HS-27A (cell line): ENCODE measurements around the gene NRBP1.
A peak's percentile ranks its signal among the peaks of the same experiment; 100 is the strongest.

Experiments
- DNase-seq: peaks from one replicate; pipeline ENCODE4 v3.0.0-alpha.2; 2012; ENCODE audit warnings: low read depth, missing footprints

Gene NRBP1

DNA sequence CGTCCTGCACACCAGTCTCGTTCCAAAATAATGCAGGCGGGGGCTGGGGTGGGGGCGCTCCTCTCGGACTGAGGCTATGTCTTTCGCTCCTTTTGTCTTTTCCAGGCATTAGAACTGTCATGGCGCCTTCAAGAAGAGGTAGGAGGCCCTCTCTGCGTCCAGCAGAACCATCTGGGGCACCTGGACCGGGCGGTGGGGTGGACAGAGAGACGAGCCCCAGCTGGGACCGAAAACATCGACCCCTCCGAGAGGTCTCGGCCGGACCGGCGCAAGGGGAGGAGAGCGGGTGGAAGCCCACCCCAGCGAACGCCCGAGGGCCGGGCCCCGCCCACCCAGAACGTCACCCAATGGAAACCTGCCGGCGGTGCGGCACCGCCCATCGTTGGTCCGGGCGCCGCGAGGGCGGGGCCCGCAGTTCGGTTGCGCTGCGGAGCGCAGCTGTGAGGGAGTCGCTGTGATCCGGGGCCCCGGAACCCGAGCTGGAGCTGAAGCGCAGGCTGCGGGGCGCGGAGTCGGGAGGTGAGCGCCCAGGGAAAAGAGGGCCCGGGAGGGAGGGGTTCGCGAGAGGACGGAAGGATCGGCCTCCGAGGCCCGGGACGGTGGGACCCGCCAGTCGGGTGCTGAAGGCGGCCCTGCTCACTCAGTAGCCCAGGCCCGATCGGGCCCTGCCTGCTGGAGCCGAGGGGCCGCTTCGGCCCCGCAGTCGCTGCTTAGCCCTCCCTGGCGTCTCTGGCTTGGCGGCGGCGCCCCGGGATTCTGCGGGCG, at the start of gene NRBP1:
Gene NRBP1 (plus strand): TSS at position 419 of the 765 bp plus-strand sequence. CDS start 4,643 bp downstream, outside the sequence.
- DNase-seq = peak; percentile 66

- no peak for DNase-seq
Measured at GRCh38 chr2:27378809-27379290, 49.6 kb upstream of the NRBP1 start.

DNA sequence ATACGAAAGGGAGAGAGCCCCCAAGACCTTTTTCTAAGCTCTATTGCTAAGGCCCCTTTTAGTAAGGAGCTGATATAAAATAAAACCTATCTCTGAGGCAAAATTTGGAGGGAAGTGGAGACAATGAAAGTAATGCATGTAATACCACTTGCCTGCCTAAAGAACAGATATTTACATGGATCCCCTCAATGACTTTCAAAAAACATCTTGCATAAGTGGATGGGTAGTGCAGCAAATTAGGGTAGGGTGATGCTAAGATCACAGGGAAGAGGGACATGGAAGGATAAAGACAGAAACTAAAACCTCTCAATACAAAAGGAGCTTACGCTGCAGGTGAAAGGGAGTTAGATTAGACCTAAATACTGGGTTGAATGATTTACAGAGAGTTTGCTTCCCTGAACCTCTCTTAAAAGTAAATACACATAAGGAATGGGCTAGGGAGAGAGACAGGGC, 49.0 kb upstream of the NRBP1 start:
- DNase-seq = no peak

DNA sequence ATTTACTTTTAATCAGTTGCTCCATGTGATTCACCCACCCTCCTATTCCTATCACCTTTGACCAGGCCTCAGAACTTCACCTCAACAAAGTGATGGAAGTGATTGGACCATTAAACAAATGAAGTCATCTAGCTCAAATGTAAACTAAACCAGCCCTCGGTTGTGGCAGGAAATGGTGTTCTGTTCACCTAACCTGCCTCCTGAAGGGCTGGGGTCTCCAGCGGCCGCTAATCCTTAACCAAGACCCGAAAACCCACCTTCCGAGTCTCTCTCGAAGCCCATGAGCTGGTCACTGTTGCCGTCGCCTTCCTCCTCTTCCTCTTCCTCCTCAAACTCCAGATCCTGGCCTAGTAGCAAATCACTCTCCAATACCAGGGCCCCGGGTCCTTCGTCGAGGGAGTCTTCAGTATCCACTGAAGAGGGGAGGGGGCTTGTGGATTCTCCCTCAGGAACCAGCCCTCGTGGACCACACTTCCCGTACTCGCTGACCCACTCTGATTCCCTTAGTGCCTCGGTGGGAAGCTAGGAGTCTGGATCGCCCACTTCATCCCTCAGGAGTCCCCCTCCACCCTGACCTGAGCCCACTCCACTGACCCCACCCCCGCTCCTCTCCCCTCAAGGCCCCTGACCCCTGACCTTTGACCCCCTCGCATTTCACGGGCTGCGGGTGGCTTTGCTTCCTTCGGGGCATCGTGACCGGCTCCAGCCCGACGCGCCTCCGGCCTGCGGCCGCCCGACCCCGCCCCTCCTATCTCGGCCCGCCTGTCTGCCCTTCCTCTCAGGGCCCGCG, 48.4 kb upstream of the NRBP1 start:
- DNase-seq = no peak

DNA sequence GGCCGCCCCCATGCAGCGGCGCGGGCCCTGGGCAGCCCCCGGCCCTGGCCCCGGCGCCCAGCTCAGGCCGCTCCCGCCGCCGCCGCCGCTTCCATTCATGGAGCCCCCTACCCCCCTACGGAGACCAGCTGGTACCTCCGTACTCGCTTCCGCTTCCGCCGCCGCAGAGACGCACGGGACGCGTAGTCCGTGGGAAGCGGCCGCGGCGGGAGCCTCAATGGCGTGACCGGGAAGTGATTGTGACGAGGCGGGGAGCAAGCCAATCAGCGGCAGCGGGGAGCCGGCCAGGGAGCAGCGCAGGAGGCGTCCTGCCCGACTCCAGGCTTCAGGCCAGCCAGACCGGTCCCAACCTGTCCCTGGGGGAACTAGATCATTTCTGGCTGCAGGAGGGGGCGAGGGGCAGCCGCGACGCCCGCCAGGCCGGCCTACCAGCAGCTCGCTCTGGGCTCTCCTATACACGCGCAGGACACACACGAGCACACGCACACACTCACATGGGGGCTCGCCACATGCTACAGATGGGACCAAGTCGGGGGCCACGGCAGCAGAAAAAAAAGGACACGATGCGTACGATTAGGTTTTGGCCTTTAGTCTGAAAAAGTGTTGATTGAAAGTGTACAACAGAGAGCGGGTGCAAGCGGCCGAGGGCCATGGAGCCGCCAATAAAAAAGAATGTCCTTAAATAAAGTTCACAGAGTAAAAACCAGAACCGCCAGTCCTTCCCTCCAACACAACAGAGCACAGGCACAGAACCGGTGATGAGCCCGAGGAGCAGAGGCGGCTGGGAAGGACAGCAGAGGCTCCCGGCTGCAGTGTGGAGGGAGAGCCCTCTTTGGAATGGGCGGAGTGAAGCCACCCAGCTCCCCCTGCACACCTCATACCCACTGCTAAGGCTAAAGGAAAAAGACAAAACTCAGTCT, 47.5 kb upstream of the NRBP1 start, which contains the start of gene ZNF513:
Gene ZNF513 (minus strand): TSS at position 109 of the 920 bp plus-strand sequence. CDS start 208 bp downstream, outside the sequence.
- no peak for DNase-seq

DNA sequence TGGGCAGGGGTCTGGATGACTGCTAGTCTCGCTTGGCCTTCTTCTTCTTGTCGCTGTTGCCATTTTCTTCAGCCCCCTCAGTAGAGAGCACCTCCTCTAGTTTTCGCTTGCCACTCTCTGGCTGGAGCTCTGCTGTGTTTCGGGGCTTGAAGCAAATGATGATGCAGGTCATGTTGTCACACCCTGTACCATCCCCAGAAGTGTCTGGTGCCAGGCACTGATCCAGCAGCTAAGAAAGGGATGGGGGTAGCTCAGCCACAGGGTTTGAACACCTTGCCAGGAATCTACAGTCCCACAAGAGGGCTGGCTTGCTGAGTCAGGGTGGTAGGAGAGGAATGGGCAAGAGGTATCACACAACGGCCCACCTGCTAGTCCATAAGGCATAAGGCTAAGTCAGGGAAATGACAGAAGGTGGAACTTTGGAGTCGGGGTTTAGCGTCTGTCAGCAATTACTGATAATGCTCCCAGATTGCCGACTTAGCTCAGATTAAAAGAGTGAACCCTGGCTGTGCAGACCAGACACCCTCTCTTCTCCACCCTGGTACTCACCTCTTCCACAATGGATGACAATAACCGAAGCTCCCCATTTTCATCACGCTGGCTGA, 46.8 kb upstream of the NRBP1 start:
- no peak for DNase-seq

GRCh38 chr2:27390822-27391679, 37.4 kb upstream of the NRBP1 start:
- DNase-seq = no peak

- no peak for DNase-seq
Measured at GRCh38 chr2:27393225-27393624, 35.2 kb upstream of the NRBP1 start.

GRCh38 chr2:27398962-27399361, 29.5 kb upstream of the NRBP1 start:
- no peak for DNase-seq

DNA sequence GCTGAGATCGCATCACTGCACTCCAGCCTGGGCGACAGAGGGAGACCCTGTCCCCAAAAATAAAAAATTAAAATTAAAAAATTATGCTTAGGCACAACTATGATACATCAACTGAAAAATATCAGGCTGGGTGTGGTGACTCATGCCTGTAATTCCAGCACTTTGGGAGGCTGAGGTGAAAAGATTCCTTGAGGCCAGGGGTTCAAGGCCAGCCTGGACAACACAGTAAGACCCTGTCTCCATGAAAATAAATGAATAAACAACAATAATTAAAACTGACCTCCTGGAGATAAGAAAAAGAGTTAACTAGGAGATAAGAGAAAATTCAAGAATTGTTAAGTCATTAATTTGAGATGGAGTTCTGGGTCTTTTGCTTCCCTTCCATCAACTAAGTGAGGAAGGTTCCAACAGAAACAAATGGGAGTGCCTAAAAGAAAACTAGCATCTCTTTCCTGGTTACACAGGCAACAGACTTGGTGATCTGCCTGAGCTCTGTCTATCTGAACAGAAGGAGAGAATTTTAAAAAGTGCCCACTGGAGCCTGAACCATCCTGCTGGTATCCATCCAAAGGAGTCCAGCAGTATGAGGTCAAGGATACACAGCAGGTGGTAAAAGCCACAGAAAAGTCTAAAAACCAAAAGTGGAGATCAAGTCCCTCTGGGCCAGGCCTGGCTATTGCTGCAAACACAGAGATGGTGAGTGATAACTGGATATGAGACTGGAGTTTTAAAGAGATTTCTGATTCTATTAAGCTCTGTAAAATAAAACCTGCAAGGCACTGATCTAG, 27.9 kb upstream of the NRBP1 start:
- no peak for DNase-seq

DNA sequence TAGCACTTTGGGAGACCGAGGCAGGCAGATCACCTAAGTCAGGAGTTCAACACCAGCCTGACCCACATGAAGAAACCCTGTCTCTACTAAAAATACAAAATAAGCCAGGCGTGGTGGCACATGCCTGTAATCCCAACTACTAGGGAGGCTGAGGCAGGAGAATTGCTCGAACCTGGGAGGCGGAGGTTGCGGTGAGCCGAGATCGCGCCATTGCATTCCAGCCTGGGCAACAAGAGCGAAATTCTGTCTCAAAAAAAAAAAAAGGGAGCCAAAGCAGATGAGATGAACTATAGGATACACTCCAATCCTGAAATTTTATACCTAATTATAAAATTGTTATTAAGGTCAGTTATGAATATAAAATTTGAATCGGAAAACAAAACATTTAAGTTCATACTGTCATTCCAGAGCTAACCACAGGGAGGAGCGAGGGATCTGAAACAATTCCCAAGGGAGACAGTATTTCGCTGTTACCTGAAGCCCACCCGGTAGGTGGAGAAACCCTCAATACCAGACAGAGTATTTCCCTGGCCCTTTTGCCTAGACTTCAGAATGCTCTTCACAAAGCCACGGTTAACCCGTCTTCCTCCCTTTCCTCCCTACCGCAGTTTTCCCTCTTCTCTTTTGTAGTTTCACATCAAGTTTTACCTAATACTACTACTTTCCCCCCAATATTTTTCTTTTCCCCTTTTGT, 20.5 kb upstream of the NRBP1 start:
- no peak for DNase-seq

GRCh38 chr2:27408601-27409320, 19.7 kb upstream of the NRBP1 start:
- no peak for DNase-seq

DNA sequence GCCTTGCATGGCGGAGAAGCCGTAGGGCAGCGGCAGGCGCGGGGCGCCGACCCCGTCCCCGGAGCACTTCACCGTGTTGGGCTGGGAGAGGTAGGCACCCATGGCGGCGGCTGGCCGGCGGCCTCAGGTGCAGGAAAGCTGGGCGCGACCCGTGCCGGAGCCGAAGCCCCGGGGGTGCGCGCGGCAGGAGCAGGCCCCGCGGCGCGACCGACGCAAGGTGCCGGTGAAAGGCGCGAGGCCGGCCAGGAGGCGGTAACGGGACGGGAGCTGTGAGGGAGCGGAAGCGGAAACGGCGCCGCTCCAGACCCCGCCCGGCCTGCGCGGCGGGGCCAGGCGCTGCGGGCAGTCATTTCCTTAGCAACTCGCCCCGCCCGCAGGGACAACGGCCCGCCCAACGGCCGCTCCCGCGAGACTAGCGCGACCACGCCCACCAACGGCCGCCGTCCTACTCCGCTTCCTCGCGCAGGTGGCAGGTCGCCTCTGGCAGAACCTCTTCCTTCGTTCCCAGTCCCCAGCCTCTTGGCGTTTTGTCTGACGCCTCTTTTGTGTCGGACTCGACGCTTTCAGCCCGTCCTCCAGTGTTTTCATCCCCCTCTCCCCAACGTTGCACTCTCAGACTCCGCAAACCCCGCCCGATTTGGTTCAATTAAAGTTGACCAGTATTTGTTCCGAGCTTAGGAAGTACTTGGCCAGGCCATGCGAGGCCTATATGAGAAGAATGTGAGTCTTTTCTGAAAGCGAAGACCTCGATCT, 18.9 kb upstream of the NRBP1 start, which contains the start of gene PPM1G:
Gene PPM1G (minus strand): TSS at position 271 of the 753 bp plus-strand sequence. CDS start 169 bp downstream, at position 102.
- peak; percentile 69 for DNase-seq

- no peak for DNase-seq
Measured at GRCh38 chr2:27412419-27413152, 15.8 kb upstream of the NRBP1 start.

DNA sequence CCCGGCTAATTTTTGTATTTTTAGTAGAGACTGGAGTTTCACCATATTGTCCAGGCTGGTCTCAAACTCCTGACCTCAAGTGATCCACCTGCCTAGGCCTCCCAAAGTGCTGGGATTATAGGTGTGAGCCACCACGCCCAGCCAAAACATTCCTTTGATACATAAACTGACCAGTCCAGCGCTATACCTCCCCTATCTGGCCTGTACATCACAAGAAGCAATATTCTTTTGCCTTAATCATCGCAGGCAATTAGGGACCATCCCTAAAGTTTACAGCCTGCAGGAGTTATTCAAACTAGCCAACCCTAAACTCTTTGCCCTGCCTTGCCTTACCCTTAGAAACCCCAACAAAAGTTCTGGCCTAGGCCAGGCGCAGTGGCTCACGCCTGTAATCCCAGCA, 12.3 kb upstream of the NRBP1 start:
- no peak for DNase-seq

- DNase-seq = no peak
Measured at GRCh38 chr2:27420996-27421395, 7.4 kb upstream of the NRBP1 start.
